Stimulated activated CD8-positive, alpha-beta memory T cell treated with anti-CD3 and anti-CD28 coated beads, Interleukin-12 subunit alpha, Interleukin-12 subunit beta, amount 100 ng/mL, for 4 hours (primary cell): ENCODE measurements around the gene ZNF469.

ENCODE experiments used
- DNase-seq: peaks from one replicate; pipeline ENCODE4 v3.0.0-alpha.2; 2020; ENCODE audit warnings: low read depth

ZNF469 gene

GRCh38 chr16:88347656-88348376 lies 34.9 kb upstream of the ZNF469 start:
- DNase-seq = no peak

- DNase-seq = no peak
These were observed 34.2 kb upstream of the ZNF469 start for GRCh38 chr16:88348377-88349152.

GRCh38 chr16:88349153-88349902 lies 33.4 kb upstream of the ZNF469 start:
- no peak for DNase-seq

- no peak for DNase-seq
These were observed 32.6 kb upstream of the ZNF469 start for GRCh38 chr16:88349903-88350900.

GRCh38 chr16:88350922-88351321 lies 31.8 kb upstream of the ZNF469 start:
- DNase-seq = no peak

GRCh38 chr16:88351491-88352101 lies 31.2 kb upstream of the ZNF469 start:
- no peak for DNase-seq

GRCh38 chr16:88352261-88353200 lies 30.2 kb upstream of the ZNF469 start:
- DNase-seq = no peak

- DNase-seq = no peak
These were observed 29.5 kb upstream of the ZNF469 start for GRCh38 chr16:88353232-88353631.

GRCh38 chr16:88353691-88354090 lies 29.1 kb upstream of the ZNF469 start:
- no peak for DNase-seq

- DNase-seq = no peak
These were observed 28.3 kb upstream of the ZNF469 start for GRCh38 chr16:88354229-88355092.

- DNase-seq = no peak
These were observed 27.7 kb upstream of the ZNF469 start for GRCh38 chr16:88355093-88355388.

- no peak for DNase-seq
These were observed 27.2 kb upstream of the ZNF469 start for GRCh38 chr16:88355389-88356123.

- DNase-seq = no peak
These were observed 26.5 kb upstream of the ZNF469 start for GRCh38 chr16:88356124-88356726.

GRCh38 chr16:88356727-88357199 lies 26.0 kb upstream of the ZNF469 start:
- no peak for DNase-seq

GRCh38 chr16:88357317-88358022 lies 25.3 kb upstream of the ZNF469 start:
- no peak for DNase-seq

- DNase-seq = no peak
These were observed 24.7 kb upstream of the ZNF469 start for GRCh38 chr16:88358023-88358420.

- no peak for DNase-seq
These were observed 23.8 kb upstream of the ZNF469 start for GRCh38 chr16:88359008-88359407.
